ENCODE results near the gene ATP2B1. TPM values are rescaled to one million over a fixed set of nuclear protein-coding genes. Genes with fewer than 3 reads are reported as not detected.

Gene ATP2B1
- total RNA-seq, 4 donors from 2014 or later, result 18.0 to 59.8 (median 25.0) TPM

DNA sequence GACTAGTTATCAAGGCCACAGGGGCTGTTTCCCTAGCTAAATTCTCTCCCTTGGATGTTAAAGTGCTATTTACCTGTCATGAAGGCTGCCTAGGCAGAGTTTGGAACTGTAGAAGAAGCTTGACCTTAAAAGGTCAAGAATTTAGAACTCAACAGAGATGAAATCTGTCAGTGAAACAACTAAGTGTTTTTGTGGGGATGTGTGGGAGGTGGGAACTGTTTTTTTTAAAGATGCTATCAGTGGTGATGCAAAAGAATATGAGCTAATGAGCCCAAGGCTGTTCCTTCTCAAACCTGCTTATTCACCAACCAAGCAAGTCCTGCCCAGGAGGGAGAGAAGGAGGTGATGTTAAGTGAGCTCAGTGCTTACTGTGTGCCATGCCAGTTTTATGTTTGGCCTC lies 142.0 kb downstream of the ATP2B1 start:
- DNase-seq (ENCODE audit: low spot score in 2 of 2), result no peak
- intact Hi-C loops (cut with DNase I; ENCODE audit: low total_unique reads), result no loop called here
- no peak overlapping the region for H3K4me3 ChIP-seq (ENCODE audit: low read depth, poor library complexity, severe bottlenecking)
- no peak for TF ChIP-seq POLR2A (IDR thresholded peaks at IDR 0.05)
- TF ChIP-seq, protein P1, sequence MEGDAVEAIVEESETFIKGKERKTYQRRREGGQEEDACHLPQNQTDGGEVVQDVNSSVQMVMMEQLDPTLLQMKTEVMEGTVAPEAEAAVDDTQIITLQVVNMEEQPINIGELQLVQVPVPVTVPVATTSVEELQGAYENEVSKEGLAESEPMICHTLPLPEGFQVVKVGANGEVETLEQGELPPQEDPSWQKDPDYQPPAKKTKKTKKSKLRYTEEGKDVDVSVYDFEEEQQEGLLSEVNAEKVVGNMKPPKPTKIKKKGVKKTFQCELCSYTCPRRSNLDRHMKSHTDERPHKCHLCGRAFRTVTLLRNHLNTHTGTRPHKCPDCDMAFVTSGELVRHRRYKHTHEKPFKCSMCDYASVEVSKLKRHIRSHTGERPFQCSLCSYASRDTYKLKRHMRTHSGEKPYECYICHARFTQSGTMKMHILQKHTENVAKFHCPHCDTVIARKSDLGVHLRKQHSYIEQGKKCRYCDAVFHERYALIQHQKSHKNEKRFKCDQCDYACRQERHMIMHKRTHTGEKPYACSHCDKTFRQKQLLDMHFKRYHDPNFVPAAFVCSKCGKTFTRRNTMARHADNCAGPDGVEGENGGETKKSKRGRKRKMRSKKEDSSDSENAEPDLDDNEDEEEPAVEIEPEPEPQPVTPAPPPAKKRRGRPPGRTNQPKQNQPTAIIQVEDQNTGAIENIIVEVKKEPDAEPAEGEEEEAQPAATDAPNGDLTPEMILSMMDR (IDR thresholded peaks at IDR 0.05), result no peak

GRCh38 chr12:89565002-89565401 lies 143.6 kb downstream of the ATP2B1 start:
- no peak for DNase-seq (ENCODE audit: low spot score in 2 of 2)
- H3K4me3 ChIP-seq (ENCODE audit: low read depth, poor library complexity, severe bottlenecking), result no peak overlapping the region
- intact Hi-C loops (cut with DNase I; ENCODE audit: low total_unique reads), result no loop called here
- TF ChIP-seq, protein P1 (IDR thresholded peaks at IDR 0.05), result no peak
- no peak for TF ChIP-seq POLR2A (IDR thresholded peaks at IDR 0.05)

GRCh38 chr12:89559753-89560152 lies 148.9 kb downstream of the ATP2B1 start:
- TF ChIP-seq POLR2A (IDR thresholded peaks at IDR 0.05), result no peak
- TF ChIP-seq, protein P1 (IDR thresholded peaks at IDR 0.05), result no peak
- H3K4me3 ChIP-seq (ENCODE audit: low read depth, poor library complexity, severe bottlenecking), result no peak overlapping the region
- intact Hi-C loops (cut with DNase I; ENCODE audit: low total_unique reads), result no loop called here
- DNase-seq (ENCODE audit: low spot score in 2 of 2), result no peak
- WGBS, 2 donors, result 87 to 91% methylated on average over 10 of the region's 10 CpGs

DNA sequence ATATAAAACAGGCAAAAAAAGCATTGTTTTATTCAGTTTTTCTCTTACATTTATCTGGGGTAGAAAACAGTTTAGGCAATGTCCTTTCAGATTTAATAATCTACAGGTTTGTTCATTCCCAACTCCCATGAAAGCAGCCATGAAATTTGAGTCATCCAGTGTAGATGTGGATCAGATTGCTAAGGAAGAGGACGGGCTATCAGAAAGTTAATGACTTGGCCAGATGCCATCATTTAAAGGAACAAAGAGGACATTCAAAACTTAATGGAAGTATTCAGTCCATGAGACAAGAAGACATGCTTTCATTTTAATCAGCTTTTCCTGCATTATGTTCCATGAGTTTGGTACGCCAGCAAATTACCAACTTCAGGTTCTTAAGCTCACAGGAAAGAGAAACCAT lies 151.7 kb downstream of the ATP2B1 start:
- TF ChIP-seq POLR2A (IDR thresholded peaks at IDR 0.05), result no peak
- TF ChIP-seq, protein P1 (IDR thresholded peaks at IDR 0.05), result no peak
- 52 to 57% methylated on average over 2 of the region's 2 CpGs for WGBS, 2 donors
- no peak for DNase-seq (ENCODE audit: low spot score in 2 of 2)
- intact Hi-C loops (cut with DNase I; ENCODE audit: low total_unique reads), result no loop called here
- no peak overlapping the region for H3K4me3 ChIP-seq (ENCODE audit: low read depth, poor library complexity, severe bottlenecking)

- 25 to 45% methylated on average over 1 of the region's 1 CpG for WGBS, 2 donors
- intact Hi-C loops (cut with DNase I; ENCODE audit: low total_unique reads), result no loop called here
Measured at GRCh38 chr12:89552376-89552775, 156.3 kb downstream of the ATP2B1 start.

GRCh38 chr12:89551747-89552146 lies 156.9 kb downstream of the ATP2B1 start:
- DNase-seq (ENCODE audit: low spot score in 2 of 2), result no peak
- no peak for TF ChIP-seq POLR2A (IDR thresholded peaks at IDR 0.05)
- TF ChIP-seq, protein P1 (IDR thresholded peaks at IDR 0.05), result no peak
- H3K4me3 ChIP-seq (ENCODE audit: low read depth, poor library complexity, severe bottlenecking), result no peak overlapping the region
- intact Hi-C loops (cut with DNase I; ENCODE audit: low total_unique reads), result no loop called here
- WGBS, 2 donors, result 95 to 98% methylated on average over 2 of the region's 2 CpGs

More at GRCh38 chr12:89552376-89552775, 156.3 kb downstream of the ATP2B1 start:
- DNase-seq (ENCODE audit: low spot score in 2 of 2), result no peak
- H3K4me3 ChIP-seq (ENCODE audit: low read depth, poor library complexity, severe bottlenecking), result no peak overlapping the region
- TF ChIP-seq, protein P1 (IDR thresholded peaks at IDR 0.05), result no peak
- no peak for TF ChIP-seq POLR2A (IDR thresholded peaks at IDR 0.05)
